GM12891 (cell line): ENCODE data around the gene SELP.

Source experiments
- PAX5 ChIP-seq: IDR thresholded peaks from 2 replicates; pipeline ENCODE4 v1.6.1; 2011; ENCODE audit warnings: low read length, moderate library complexity, mild to moderate bottlenecking; ENCODE audit not compliant: insufficient read depth, severe bottlenecking
- POLR2A ChIP-seq: IDR thresholded peaks from 2 replicates; pipeline ENCODE4 v1.6.1; 2011; ENCODE audit warnings: low read depth, low read length, control low read depth
- POLR2AphosphoS5 ChIP-seq: IDR thresholded peaks from 2 replicates; pipeline ENCODE4 v1.6.1; 2011; ENCODE audit warnings: low read depth, low read length, control low read depth
- SPI1 ChIP-seq: IDR thresholded peaks from 2 replicates; pipeline ENCODE4 v1.6.1; 2011; ENCODE audit warnings: low read depth, low read length, control low read depth
- TAF1 ChIP-seq: IDR thresholded peaks from 2 replicates; pipeline ENCODE4 v1.6.1; 2011; ENCODE audit warnings: low read depth, low read length, control low read depth

DNA sequence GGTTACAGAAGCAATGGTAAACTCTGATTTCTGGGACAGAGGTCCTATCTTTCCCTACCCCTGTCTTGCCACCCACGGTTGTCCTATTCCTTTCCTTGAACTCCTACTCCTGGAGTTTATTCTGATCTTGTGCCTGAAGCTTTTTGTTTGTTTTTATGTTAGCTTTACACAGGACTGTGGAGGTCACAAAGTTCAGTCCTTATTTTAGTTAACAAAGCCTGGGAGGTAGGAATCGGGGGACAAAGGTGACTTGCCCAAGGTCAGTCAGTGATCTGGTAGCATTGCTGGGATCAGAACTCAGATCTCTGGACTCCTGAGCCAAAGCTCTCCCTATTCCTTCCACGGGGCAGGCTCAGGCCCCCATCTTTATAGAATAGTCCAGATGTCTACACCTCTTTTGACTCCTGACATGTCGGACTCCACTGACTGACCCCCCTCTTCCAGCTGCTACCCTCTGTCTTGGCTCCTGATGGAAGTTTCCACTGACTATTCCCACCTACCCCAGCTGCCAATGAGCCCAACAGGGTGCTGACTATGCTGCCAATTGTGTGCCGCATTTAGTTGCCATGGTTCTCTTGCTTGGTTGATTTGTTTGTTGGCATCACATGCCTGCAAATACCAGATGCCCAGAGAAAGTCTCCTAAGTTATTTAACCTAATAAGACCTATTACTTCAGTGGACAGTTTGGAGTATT is 53.5 kb downstream of the SELP start:
- no peak for TF ChIP-seq POLR2AphosphoS5
- no peak for TF ChIP-seq SPI1
- no peak for TF ChIP-seq POLR2A
- TF ChIP-seq TAF1, result no peak
- TF ChIP-seq PAX5, result no peak
